HCT116 (cell line): ENCODE results near the gene SEMA3C.

Source experiments
- CBX3 ChIP-seq: IDR thresholded peaks from 2 replicates; pipeline ENCODE4 v1.6.1; 2012; ENCODE audit warnings: low read depth
- CTCF ChIP-seq, 3 experiments: fragments of 200-600 bp in 1 of 3; sonication (generic) in 1 of 3; IDR thresholded peaks in 2 of 3; conservative IDR thresholded peaks in 1 of 3; 2 replicates each; pipeline ENCODE4 v1.5.1; 2012 to 2017; ENCODE audit warnings: low read depth in 2 of 3, low read length in 2 of 3, antibody characterized with exemption in 1 of 3, borderline replicate concordance in 1 of 3, control low read depth in 1 of 3, mild to moderate bottlenecking in 1 of 3, mixed read lengths in 1 of 3, mixed run types in 1 of 3, moderate library complexity in 1 of 3; ENCODE audit not compliant: insufficient read depth in 1 of 3
- EGR1 ChIP-seq: IDR thresholded peaks from 2 replicates; pipeline ENCODE4 v1.6.1; 2012; ENCODE audit warnings: low read depth
- EZH2 ChIP-seq: fragments of 200-600 bp; sonication (generic); IDR thresholded peaks from 2 replicates; pipeline ENCODE4 v1.6.1; 2017; ENCODE audit warnings: antibody characterized with exemption, mixed run types
- EZH2phosphoT487 ChIP-seq: fragments of 200-600 bp; IDR thresholded peaks from 2 replicates; pipeline ENCODE4 v1.6.1; 2018; ENCODE audit warnings: antibody characterized with exemption, borderline replicate concordance
- JUND ChIP-seq: IDR thresholded peaks from 2 replicates; pipeline ENCODE4 v1.6.1; 2012
- MAX ChIP-seq: IDR thresholded peaks from 2 replicates; pipeline ENCODE4 v1.6.1; 2012
- POLR2A ChIP-seq: IDR thresholded peaks from 2 replicates; pipeline ENCODE4 v1.7.0; 2011; ENCODE audit warnings: borderline replicate concordance; ENCODE audit not compliant: insufficient read depth, insufficient read length; ENCODE audit errors: extremely low read depth
- SIN3A ChIP-seq: IDR thresholded peaks from 2 replicates; pipeline ENCODE4 v1.6.1; 2012; ENCODE audit warnings: low read depth
- SP1 ChIP-seq: IDR thresholded peaks from 2 replicates; pipeline ENCODE4 v1.6.1; 2012; ENCODE audit warnings: low read depth
- YY1 ChIP-seq: IDR thresholded peaks from 2 replicates; pipeline ENCODE4 v1.6.1; 2011; ENCODE audit warnings: low read length, low read depth, moderate library complexity, mild to moderate bottlenecking; ENCODE audit not compliant: insufficient replicate concordance; ENCODE audit errors: extremely low read depth
- ZNF274 ChIP-seq: fragments of 200-500 bp; sonication (Bioruptor generic); IDR thresholded peaks from 2 replicates; pipeline ENCODE4 v1.6.1; 2014; ENCODE audit warnings: mild to moderate bottlenecking, low read depth, low read length, inconsistent platforms

- no peak for TF ChIP-seq CTCF (IDR thresholded peaks at IDR 0.05 in 2 of 3, conservative IDR thresholded peaks at IDR 0.05 in 1 of 3; ENCODE audit: borderline replicate concordance in 1 of 3, insufficient read depth in 1 of 3, low read depth in 2 of 3, low read length in 2 of 3)
- no peak for TF ChIP-seq YY1
- no peak for TF ChIP-seq POLR2A
- TF ChIP-seq MAX, result no peak
- no peak for TF ChIP-seq ZNF274
- no peak for TF ChIP-seq EGR1
- TF ChIP-seq EZH2, result no peak
- TF ChIP-seq JUND, result no peak
- TF ChIP-seq CBX3, result 0 out of 2 replicates have a peak, but pooled peaks have one; percentile 36
- TF ChIP-seq EZH2phosphoT487, result no peak
- TF ChIP-seq SIN3A, result no peak
- peak; percentile 15; the same call in 1 of the 2 replicates for TF ChIP-seq SP1
Measured at GRCh38 chr7:80830584-80831285, 88.1 kb downstream of the SEMA3C start.
